GM21723 (cell line): ENCODE data around the gene BMPR2.
"Not testable (repeated sequence)": the region's sequence is repeated elsewhere in the genome, so short reads cannot be mapped to it uniquely, and the experiment has no call there.

Experiments
- ATAC-seq: cut with Tn5 transposase; IDR thresholded peaks from one replicate; pipeline ENCODE4 v1.9.1; 2021; ENCODE audit warnings: mild to moderate bottlenecking, moderate library complexity; ENCODE audit not compliant: unreplicated experiment

Gene BMPR2

DNA sequence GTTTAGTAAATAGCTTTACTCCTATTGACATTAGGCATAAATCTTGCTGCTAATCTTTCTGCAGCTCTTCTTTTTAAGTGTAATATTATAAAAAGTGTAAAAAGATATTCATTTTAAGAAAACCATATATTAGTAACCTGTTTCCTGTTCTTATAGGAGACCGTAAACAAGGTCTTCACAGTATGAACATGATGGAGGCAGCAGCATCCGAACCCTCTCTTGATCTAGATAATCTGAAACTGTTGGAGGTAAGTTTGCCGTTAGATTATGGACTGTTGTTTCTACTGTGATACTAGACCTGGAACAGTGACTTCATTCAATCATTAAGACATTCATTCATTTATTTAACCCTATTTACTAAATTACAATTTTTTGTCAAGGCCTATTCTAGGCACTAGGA is 138.6 kb downstream of the BMPR2 start:
- ATAC-seq: no peak

DNA sequence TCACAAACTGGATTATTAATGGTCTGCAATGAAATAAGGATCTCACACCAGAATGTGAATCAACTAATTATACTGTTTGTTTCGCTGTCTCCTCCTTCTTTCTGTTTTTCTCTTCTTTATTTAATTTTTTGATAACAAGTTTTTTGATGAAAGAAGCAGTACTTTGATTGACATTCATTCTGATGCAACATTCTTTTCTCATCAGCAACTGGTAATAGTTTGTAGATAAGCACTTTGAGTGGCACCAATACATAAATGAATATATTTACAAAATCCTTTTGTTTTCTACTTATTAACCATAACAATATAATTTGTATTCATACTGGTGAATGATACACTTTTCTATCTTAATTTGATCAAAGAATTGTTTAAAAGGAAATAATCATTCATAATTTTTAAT is 143.3 kb downstream of the BMPR2 start:
- ATAC-seq: no peak

DNA sequence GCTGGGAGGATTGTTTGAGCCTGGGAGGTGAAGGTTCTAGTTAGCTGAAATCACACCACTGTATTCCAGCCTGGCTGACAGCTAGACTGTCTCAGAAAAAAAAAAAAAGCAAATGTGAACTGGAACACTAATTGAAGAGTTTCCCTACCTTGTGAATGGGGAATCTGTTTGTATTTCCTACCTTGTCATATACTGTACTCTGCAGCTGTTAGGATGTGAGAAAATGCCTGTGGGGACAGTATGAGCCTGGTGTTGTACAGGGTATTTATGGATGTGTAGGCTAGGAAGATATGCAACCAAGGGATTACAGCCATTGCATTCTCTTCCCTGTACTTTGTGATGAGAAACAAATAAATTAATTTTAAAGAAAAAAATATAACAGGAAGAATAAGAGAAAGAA is 145.3 kb downstream of the BMPR2 start:
- ATAC-seq: no peak

DNA sequence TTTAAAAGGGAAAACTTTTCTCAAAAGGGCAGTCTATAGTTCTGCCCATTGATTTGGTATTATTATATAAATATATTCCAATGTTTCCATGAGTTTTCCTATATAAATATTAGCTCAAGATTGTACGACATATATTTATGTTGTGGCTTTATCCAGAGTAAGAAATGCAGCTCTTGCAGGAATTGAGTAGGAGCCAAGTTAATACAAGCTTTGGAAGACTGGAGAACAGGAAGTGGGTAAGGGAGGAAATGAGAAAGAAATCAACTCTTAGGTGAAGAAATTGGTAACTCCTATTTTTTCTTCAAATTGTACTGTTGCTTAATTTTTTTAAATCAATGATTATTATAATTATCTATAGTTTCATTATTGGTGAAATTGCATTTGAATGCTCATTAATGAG is 153.3 kb downstream of the BMPR2 start:
- ATAC-seq: no peak

DNA sequence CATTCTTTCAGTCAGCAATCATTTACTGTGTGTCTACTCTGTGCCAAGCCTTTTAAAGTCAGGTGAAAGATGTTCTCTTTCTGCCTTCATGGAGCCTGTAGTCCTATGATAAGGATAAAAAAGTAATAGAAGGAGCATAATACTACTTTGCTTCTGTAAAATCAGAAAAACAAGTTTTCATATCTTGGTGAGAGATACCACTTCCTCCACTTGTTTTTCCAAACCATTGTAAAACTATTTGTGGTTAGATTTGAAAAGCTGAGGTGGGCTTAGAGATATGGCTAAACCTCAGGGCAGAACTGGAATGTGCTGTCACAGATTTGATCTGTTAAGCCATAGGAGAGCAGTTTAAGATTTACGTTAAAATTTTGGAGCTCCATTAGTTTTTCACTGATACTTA is 153.9 kb downstream of the BMPR2 start:
- ATAC-seq: no peak

DNA sequence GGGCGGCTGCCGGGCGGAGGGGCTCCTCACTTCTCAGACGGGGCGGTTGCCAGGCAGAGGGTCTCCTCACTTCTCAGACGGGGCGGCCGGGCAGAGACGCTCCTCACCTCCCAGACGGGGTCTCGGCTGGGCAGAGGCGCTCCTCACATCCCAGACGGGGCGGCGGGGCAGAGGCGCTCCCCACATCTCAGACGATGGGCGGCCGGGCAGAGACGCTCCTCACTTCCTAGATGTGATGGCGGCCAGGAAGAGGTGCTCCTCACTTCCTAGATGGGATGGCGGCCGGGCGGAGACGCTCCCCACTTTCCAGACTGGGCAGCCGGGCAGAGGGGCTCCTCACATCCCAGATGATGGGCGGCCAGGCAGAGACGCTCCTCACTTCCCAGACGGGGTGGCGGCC is 159.2 kb downstream of the BMPR2 start:
- not testable (repeated sequence) for ATAC-seq

DNA sequence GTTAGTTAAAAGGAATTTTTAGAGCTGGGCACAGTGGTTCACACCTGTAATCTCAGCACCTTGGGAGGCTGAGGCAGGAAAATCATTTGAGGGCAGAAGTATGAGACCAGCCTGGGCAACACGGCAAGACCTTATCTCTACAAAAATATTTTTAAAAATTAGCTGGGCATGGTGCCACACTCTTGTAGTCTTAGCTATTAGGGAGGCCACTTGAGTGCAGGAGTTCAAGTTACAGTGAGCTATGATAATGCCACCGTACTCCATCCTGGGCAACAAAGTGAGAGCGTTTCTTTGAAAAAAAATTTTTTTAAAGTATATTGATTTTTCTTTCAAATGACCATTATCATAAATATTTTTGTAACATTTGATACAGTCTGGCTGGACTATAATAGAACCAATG is 165.0 kb downstream of the BMPR2 start:
- no peak for ATAC-seq

DNA sequence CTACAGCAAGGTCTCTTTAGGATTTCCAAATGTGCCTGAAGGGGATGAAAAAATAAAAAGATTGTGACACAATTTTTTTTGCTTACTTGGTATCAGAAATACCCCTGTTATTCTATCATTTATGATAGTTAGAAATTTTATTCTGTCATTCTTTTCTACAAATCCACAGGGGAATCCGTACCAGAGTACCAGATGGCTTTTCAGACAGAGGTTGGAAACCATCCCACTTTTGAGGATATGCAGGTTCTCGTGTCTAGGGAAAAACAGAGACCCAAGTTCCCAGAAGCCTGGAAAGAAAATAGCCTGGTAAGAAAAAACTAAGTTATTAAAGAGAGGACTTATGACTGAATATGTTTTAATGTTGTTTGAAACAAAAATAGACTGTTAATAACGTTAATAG is 166.0 kb downstream of the BMPR2 start:
- no peak for ATAC-seq

DNA sequence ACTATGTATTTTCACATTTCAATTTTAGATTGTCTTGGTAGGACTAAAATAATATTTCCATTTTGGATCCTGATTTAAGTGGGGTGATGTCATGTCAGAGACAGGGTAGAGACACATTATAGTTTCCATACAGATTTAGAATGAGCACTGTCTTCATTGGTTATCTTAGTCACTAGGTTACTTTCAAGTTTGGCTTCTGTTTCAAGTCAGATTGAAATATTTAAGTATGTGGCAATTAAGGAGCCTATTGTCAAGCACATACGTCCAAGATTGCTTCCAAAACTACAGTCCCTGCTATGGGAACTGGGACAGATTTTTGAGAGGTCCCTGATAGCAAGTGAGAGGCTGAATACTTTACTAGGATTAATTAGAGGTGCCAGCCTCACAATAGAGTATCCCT is 169.4 kb downstream of the BMPR2 start:
- no peak for ATAC-seq

DNA sequence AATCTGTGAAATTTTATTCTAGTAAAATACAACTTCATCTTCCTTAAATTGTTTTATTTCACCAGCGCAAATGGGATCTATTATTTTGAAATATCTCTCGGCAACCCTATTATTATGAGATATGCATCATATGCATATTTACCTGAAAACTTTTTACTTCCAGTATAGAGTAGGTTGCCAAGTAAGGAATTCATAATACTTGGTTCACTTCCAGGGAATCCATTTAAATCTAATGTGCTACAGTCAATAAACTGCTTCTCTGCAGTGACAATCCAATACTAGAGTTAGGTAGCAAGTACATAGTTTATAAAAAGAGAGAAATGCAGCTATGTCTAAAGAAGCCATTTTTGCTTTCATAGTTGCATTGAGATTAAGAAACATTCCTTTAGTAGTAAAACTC is 169.8 kb downstream of the BMPR2 start:
- no peak for ATAC-seq

DNA sequence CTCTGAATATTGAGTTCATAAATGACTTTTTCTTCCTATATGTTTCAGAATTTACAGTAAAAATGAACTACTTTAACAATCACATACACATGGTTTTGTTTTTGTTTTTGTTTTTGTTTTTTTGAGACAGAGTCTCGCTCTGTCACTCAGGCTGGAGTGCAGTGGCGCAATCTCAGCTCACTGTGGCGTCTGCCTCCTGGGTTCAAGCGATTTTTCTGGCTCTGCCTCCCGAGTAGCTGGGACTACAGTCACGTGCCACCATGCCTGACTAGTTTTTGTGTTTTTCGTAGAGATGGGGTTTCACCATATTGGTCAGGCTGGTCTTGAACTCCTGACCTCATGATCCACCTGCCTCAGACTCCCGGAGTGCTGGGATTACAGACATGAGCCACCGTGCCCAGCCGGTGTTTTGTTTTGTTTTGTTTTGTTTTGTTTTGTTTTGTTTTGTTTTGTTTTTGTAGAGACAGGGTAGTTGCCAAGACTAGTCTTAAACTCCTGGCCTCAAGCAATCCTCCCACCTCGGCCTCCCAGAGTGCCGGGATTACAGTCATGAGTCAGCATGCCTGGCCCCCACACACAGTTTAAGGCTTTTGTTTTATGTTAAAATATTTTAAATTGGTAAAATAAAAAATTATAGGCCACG is 170.5 kb downstream of the BMPR2 start:
- not testable (repeated sequence) for ATAC-seq

DNA sequence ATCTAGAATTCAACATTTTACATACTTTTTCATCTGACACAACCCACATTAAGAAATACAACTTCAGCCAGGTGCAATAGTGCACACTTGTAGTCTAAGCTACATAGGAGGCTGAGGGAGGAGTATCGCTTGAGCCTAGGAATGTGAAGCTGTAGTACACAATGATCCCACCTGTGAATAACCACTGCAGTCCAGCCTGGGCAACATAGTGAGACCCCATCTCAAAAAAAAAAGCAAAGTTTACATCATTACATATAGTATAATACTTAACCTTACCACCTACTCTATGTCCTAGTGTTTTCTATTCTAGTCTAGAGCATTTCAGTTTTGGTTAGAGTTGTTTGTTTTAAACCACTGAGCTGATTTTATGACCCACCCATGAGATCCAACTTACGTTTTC is 172.1 kb downstream of the BMPR2 start:
- no peak for ATAC-seq

DNA sequence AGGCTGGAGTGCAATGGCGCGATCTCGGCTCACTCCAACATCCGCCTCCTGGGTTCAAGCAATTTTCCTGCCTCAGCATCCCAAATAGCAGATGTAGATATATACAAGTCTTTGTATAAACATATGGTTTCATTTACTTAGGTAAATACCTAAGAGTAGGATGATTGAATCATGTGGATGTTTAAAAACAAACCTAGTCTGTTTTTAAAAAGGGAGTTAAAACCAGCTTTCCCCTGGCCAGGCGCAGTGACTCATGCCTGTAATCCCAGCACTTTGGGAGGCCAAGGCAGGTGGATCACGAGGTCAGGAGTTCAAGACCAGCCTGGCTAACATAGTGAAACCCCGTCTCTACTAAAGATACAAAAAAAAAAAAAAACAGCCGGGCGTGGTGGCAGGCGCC is 174.9 kb downstream of the BMPR2 start:
- not testable (repeated sequence) for ATAC-seq

DNA sequence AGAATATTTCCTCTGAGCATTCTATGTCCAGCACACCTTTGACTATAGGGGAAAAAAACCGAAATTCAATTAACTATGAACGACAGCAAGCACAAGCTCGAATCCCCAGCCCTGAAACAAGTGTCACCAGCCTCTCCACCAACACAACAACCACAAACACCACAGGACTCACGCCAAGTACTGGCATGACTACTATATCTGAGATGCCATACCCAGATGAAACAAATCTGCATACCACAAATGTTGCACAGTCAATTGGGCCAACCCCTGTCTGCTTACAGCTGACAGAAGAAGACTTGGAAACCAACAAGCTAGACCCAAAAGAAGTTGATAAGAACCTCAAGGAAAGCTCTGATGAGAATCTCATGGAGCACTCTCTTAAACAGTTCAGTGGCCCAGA is 179.2 kb downstream of the BMPR2 start:
- no peak for ATAC-seq

DNA sequence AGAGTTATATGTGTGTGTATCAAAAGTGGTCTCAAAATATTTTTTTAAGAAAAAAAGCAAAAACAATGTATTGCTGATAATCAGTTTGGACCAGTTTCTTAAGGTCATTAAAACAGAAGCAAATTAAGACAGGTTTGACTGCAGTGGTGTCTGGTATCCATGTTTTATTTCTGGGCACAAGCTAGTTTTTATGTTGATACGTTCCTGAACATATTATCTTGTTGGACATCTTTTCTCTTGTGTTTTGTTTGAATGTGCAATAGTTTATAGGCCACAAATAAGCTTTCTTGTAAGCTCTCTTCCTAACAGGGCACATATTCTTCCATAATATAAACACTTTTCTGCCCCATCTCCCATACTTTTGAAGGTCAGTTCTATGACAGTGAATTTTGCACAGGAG is 184.1 kb downstream of the BMPR2 start:
- no peak for ATAC-seq

DNA sequence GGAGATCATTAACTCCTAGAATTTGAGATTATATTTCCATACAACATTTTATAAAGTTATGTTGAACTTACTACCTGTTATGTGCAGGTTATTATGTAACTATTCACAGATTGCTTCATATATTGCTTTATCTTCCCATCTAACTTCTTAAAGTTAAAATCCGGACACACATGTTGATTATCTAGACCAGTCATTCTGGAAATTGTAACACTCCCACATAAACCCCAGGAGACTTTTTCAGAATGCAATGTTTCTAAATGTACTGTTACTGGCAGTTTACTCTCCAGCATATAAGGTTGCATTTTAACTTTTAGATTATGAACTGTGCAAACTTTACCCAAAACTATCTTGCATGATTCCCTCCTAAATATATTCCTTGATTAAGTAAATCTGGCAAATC is 188.1 kb downstream of the BMPR2 start:
- ATAC-seq: no peak

DNA sequence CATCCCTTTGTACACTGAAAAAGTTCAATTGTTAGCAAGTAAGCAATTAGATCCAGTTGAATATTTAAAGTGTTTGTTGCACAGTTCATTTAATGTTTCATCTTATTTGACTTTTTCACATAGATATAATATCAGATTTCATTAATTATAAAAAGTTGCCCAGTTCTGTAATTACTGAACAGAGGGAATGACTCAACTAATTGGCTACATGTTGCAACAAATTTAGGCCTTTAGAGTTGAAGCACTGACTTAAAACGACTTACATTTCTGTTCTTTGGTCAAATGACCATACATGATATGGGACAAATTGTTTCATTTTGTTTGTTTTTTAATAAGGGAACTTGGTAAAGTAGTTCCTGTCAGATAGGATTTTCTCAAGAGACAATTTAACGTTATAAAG is 190.2 kb downstream of the BMPR2 start:
- ATAC-seq: no peak

DNA sequence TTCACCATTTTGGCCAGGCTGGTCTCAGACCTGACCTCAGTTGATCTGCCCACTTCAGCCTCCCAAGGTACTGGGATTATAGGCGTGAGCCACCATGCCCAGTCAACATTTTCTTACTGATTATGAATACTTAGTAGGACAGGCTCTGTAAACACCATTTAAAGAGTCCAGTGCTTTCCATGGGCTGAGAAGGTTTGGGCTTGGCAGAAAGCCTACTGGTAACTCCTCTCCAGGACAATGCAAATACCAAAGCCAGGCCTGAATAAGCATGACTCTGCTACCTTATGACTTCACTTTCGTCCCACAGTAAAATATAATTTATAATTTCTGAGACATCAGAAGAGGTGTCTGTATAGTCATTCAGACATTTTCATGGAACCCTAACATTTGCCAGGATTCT is 198.4 kb downstream of the BMPR2 start:
- ATAC-seq: no peak

DNA sequence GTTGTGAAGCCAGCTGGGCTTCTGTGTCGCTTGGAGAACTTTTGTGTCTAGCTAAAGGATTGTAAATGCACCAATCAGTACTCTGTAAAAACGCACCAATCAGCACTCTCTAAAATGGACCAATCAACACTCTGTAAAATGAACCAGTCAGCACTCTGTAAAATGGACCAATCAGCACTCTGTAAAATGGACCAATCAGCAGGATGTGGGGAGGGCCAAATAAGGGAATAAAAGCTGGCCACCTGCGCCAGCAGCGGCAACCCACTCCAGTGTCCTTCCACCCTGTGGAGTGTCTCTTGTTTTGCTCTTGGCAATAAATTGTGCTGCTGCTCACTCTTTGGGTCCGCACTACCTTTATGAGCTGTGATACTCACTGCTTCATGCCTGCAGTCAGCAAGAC is 199.1 kb downstream of the BMPR2 start:
- not testable (repeated sequence) for ATAC-seq

DNA sequence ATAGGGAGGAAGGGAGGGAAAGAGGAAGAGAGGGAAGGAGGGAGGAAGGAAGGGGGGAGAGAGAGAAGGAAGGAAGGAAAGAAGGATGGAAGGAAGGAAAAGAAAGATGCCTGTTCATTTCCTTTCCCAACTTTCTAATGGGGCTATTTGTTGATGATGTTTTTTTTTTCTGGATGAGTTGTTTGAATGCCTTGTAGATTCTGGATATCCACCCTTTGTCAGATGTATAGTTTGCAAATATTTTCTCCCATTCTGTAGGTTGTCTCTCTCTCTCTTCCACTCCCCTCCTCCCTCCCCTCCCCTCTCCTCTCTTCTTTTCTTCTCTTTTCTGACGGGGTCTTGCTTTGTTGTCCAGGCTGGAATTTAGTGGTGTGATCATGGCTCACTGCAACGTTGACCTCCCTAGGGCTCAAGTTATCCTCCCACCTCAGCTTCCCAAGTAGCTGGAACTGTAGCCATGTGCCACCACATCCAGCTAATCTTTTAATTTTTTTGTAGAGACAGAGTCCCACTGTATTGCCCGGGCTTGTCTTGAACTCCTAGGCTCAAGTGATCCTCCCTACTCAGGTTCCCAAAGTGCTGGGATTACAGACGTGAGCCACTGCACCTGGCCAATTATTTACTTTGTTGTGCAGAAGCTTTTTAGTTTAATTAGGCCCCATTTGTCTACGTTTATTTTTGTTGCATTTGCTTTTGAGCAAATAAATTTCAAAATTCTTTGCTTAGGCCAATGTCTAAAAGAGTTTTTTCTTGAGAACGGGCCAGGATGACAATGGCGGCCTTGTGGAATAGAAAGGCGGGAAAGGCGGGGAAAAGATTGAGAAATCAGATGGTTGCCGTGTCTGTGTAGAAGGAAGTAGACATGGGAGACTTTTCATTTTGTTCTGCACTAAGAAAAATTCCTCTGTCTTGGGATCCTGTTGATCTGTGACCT is 201.4 kb downstream of the BMPR2 start:
- ATAC-seq: no peak

DNA sequence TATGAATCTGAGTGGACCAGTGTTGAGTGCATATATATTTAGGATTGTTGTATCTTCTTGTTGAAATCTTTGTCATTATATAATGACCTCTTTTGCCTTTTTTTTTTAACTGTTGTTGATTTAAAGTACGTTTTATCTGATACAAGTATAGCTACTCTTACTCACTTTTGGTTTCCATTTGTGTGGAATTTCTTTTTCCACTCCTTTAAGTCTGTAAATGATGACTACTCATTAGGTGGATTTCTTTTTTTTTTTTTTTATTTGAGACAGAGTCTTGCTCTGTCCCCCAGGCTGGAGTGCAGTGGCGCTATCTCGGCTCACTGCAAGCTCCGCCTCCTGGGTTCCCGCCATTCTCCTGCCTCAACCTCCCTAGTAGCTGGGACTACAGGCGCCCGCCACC is 206.7 kb downstream of the BMPR2 start:
- ATAC-seq: not testable (repeated sequence)

DNA sequence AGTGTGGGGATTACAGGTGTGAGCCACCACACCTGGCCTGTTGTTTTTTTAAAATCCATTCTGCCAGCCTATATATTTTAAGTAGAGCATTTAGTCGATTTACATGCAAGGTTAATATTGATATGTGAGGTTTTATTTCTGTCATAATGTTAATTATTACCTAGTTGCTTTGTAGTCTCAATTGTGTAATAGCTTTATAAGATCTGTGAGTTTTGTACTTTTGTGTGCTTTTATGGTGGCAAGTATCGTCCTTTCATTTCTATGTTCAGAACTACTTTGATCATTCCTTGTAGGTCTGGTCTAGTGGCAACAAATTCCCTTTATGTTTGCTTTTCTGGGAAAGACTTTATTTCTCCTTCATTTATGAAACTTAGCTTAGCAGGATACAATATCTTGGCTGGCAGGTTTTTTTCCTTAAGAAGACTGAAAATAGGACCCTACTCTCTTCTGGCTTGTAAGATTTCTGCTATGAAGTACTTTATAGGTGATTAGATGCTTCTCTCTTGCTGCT is 207.6 kb downstream of the BMPR2 start:
- ATAC-seq: no peak
